H9 (cell line): ENCODE data around the gene NHS. TPM values are rescaled to one million over a fixed set of nuclear protein-coding genes. Genes with fewer than 3 reads are reported as not detected.

Experiments
- DNase-seq: peaks from one replicate; pipeline ENCODE4 v3.0.0-alpha.2; 2017
- H2AFZ ChIP-seq: one replicate; pipeline ENCODE4 v1.6.1; 2013; ENCODE audit warnings: mild to moderate bottlenecking, low read length, control low read depth, moderate library complexity
- H2AK5ac ChIP-seq: 2 replicates; pipeline ENCODE4 v1.6.1; 2013; ENCODE audit warnings: low read length, control low read depth, mixed read lengths; ENCODE audit not compliant: insufficient read length
- H2BK120ac ChIP-seq: one replicate; pipeline ENCODE4 v1.6.1; 2013; ENCODE audit warnings: low read depth, mild to moderate bottlenecking, low read length, control low read depth, inconsistent platforms; ENCODE audit not compliant: poor library complexity, severe bottlenecking
- H2BK12ac ChIP-seq: 2 replicates; pipeline ENCODE4 v1.6.1; 2013; ENCODE audit warnings: low read length, control low read depth, mixed read lengths, low read depth; ENCODE audit not compliant: insufficient read length
- H2BK15ac ChIP-seq: 2 replicates; pipeline ENCODE4 v1.6.1; 2013; ENCODE audit warnings: low read depth, low read length, control low read depth
- H2BK20ac ChIP-seq: one replicate; pipeline ENCODE4 v1.6.1; 2013; ENCODE audit warnings: low read depth, mild to moderate bottlenecking, low read length, control low read depth, inconsistent platforms; ENCODE audit not compliant: poor library complexity, severe bottlenecking
- H2BK5ac ChIP-seq: 2 replicates; pipeline ENCODE4 v1.6.1; 2013; ENCODE audit warnings: low read length, control low read depth, mixed read lengths; ENCODE audit not compliant: insufficient read length
- H3K14ac ChIP-seq: 2 replicates; pipeline ENCODE4 v1.6.1; 2013; ENCODE audit warnings: low read length, control low read depth; ENCODE audit not compliant: insufficient read depth
- H3K18ac ChIP-seq: 2 replicates; pipeline ENCODE4 v1.6.1; 2013; ENCODE audit warnings: low read depth, mild to moderate bottlenecking, mixed read lengths, low read length, control low read depth; ENCODE audit not compliant: insufficient read length
- H3K23ac ChIP-seq: 2 replicates; pipeline ENCODE4 v1.6.1; 2013; ENCODE audit warnings: low read length, control low read depth, mixed read lengths, low read depth; ENCODE audit not compliant: insufficient read length
- H3K23me2 ChIP-seq: 2 replicates; pipeline ENCODE4 v1.6.1; 2013; ENCODE audit warnings: low read depth, mild to moderate bottlenecking, mixed read lengths, low read length, control low read depth; ENCODE audit not compliant: insufficient read length, poor library complexity, severe bottlenecking
- H3K27ac ChIP-seq: 2 replicates; pipeline ENCODE4 v1.5.1; 2013; ENCODE audit warnings: low read length, control low read depth, mixed read lengths, low read depth; ENCODE audit not compliant: insufficient read length
- H3K27me3 ChIP-seq: 2 replicates; pipeline ENCODE4 v1.6.1; 2013; ENCODE audit warnings: low read length, control low read depth, inconsistent platforms; ENCODE audit not compliant: insufficient read depth
- H3K4ac ChIP-seq: 2 replicates; pipeline ENCODE4 v1.6.1; 2013; ENCODE audit warnings: low read depth, mild to moderate bottlenecking, control low read depth, inconsistent platforms, low read length, moderate library complexity
- H3K4me1 ChIP-seq: 2 replicates; pipeline ENCODE4 v1.6.1; 2013; ENCODE audit warnings: low read length, control low read depth, inconsistent platforms; ENCODE audit not compliant: insufficient read depth
- H3K4me2 ChIP-seq: 2 replicates; pipeline ENCODE4 v1.6.1; 2013; ENCODE audit warnings: low read length, control low read depth, mixed read lengths; ENCODE audit not compliant: insufficient read length, insufficient read depth
- H3K56ac ChIP-seq: 2 replicates; pipeline ENCODE4 v1.6.1; 2013; ENCODE audit warnings: low read depth, mild to moderate bottlenecking, mixed read lengths, low read length, control low read depth; ENCODE audit not compliant: insufficient read length
- H3K79me1 ChIP-seq: 2 replicates; pipeline ENCODE4 v1.6.1; 2013; ENCODE audit warnings: low read depth, mild to moderate bottlenecking, moderate library complexity, low read length, control low read depth, inconsistent platforms; ENCODE audit not compliant: insufficient read depth, poor library complexity, severe bottlenecking
- H3K79me2 ChIP-seq: 2 replicates; pipeline ENCODE4 v1.6.1; 2013; ENCODE audit warnings: low read length, control low read depth, inconsistent platforms; ENCODE audit not compliant: insufficient read depth
- H3K9ac ChIP-seq: 2 replicates; pipeline ENCODE4 v1.6.1; 2013; ENCODE audit warnings: low read length, control low read depth, mixed read lengths; ENCODE audit not compliant: insufficient read length; ENCODE audit errors: extremely low read depth
- H3K9me3 ChIP-seq: one replicate; pipeline ENCODE4 v1.6.1; 2013; ENCODE audit warnings: low read depth, low read length, inconsistent platforms; ENCODE audit not compliant: control insufficient read depth
- H3T11ph ChIP-seq: one replicate; pipeline ENCODE4 v1.6.1; 2013; ENCODE audit warnings: mild to moderate bottlenecking, low read length, control low read depth, inconsistent platforms
- H4K20me1 ChIP-seq: one replicate; pipeline ENCODE4 v1.6.1; 2013; ENCODE audit not compliant: control insufficient read depth, insufficient read length, insufficient read depth
- H4K5ac ChIP-seq: 2 replicates; pipeline ENCODE4 v1.6.1; 2013; ENCODE audit warnings: low read depth, mild to moderate bottlenecking, mixed read lengths, low read length, control low read depth; ENCODE audit not compliant: insufficient read length
- H4K8ac ChIP-seq: replicated peaks from 2 replicates; pipeline ENCODE4 v1.6.1; 2013; ENCODE audit warnings: low read length, control low read depth, mixed read lengths, low read depth; ENCODE audit not compliant: insufficient read length
- H4K91ac ChIP-seq: 2 replicates; pipeline ENCODE4 v1.6.1; 2013; ENCODE audit warnings: low read depth, mild to moderate bottlenecking, moderate library complexity, mixed read lengths, low read length, control low read depth; ENCODE audit not compliant: insufficient read length
- H3K27ac Mint-ChIP-seq, 3 experiments: 2 replicates in 2 of 3; 3 replicates in 1 of 3; pipeline ENCODE4 v1.8.0; 2020 to 2021; ENCODE audit warnings: mixed read lengths in 3 of 3, mild to moderate bottlenecking in 1 of 3, moderate library complexity in 1 of 3
- H3K27me3 Mint-ChIP-seq: 2 replicates; pipeline ENCODE4 v1.8.0; 2021; ENCODE audit warnings: low read depth, mild to moderate bottlenecking, moderate library complexity, mixed read lengths
- H3K36me3 Mint-ChIP-seq, 3 experiments: 2 replicates in 2 of 3; 3 replicates in 1 of 3; pipeline ENCODE4 v1.8.0; 2020 to 2021; ENCODE audit warnings: low read depth in 3 of 3, mixed read lengths in 3 of 3; ENCODE audit not compliant: insufficient read depth in 1 of 3
- H3K4me1 Mint-ChIP-seq, 2 experiments: 2 replicates each; pipeline ENCODE4 v1.8.0; 2020; ENCODE audit warnings: mixed read lengths in 2 of 2
- H3K4me3 Mint-ChIP-seq, 2 experiments: 2 replicates in 1 of 2; 3 replicates in 1 of 2; pipeline ENCODE4 v1.8.0; 2020 to 2021; ENCODE audit warnings: mild to moderate bottlenecking in 2 of 2, mixed read lengths in 2 of 2, moderate library complexity in 1 of 2
- H3K9me3 Mint-ChIP-seq, 2 experiments: 2 replicates in 1 of 2; 3 replicates in 1 of 2; pipeline ENCODE4 v1.8.0; 2020; ENCODE audit warnings: mild to moderate bottlenecking in 2 of 2, mixed read lengths in 2 of 2, moderate library complexity in 1 of 2
- CTCF ChIP-seq: fragments of 200-600 bp; sonication (generic); conservative IDR thresholded peaks from 3 replicates; pipeline ENCODE4 v1.8.0; 2021; ENCODE audit warnings: antibody characterized with exemption, mild to moderate bottlenecking
- WGBS: extraction: QIAGEN DNeasy Blood & Tissue Kit; methylation state at CpG from one replicate; pipeline ENCODE4 v1.1.7; 2013; ENCODE audit warnings: missing lambda C conversion rate, low lambda C conversion rate, mixed read lengths; ENCODE audit not compliant: insufficient read length; ENCODE audit errors: extremely low coverage; 5-methylcytosine and 5-hydroxymethylcytosine counted together
- total RNA-seq: library from RNA; stranded (reverse); gene quantifications from 2 replicates; pipeline ENCODE4 v1.2.1, GENCODE V29; 2021

Gene NHS
- total RNA-seq, 1 experiment from 2014 or later: 8.7 TPM

GRCh38 chrX:17475449-17476217, 100.6 kb downstream of the NHS start:
- H4K8ac ChIP-seq: no peak overlapping the region
- H2AK5ac ChIP-seq: no peak overlapping the region
- peaks cover 6% of the 10 kb centered on the region for H3K9me3 ChIP-seq
- Mint-ChIP-seq H3K4me1 (peaks cover 0 to 6% of the 10 kb centered on the region in 2 experiments; a peak in 3 of 4 replicates), H3K9me3 (peaks cover 0 to 3% of the 10 kb centered on the region in 2 experiments; a peak in 1 of 5 replicates), H3K27me3 (peaks cover 3% of the 10 kb centered on the region), H3K36me3 (no peaks in the 10 kb centered on the region; a peak in 1 of 7 replicates), H3K4me3 (no peak overlapping the region), H3K27ac (no peak overlapping the region)
- no peak overlapping the region for H3K18ac ChIP-seq
- H3K4me2 ChIP-seq: no peak overlapping the region
- no peak overlapping the region for H3K27ac ChIP-seq
- H2BK15ac ChIP-seq: no peak overlapping the region
- WGBS: no CpG with 5 or more reads among the region's 6 CpGs
- no peak overlapping the region for H3K9ac ChIP-seq
- no peak overlapping the region for H3K56ac ChIP-seq
- no peak overlapping the region for H3K4ac ChIP-seq
- no peak overlapping the region for H2BK12ac ChIP-seq
- TF ChIP-seq CTCF: no peak
- no peaks in the 10 kb centered on the region for H3K79me1 ChIP-seq
- no peaks in the 10 kb centered on the region for H4K20me1 ChIP-seq
- H3K79me2 ChIP-seq: no peaks in the 10 kb centered on the region; the same call in 1 of the 2 replicates
- H2BK5ac ChIP-seq: no peak overlapping the region
- no peak overlapping the region for H3K14ac ChIP-seq
- no peak overlapping the region for H3T11ph ChIP-seq
- no peak overlapping the region for H4K5ac ChIP-seq
- H2AFZ ChIP-seq: no peak overlapping the region
- no peaks in the 10 kb centered on the region for H3K23me2 ChIP-seq
- no peak overlapping the region for H2BK120ac ChIP-seq
- no peak overlapping the region for H2BK20ac ChIP-seq
- H4K91ac ChIP-seq: no peak overlapping the region
- no peaks in the 10 kb centered on the region for H3K4me1 ChIP-seq
- DNase-seq: no peak
- H3K27me3 ChIP-seq: no peaks in the 10 kb centered on the region
- no peak overlapping the region for H3K23ac ChIP-seq
